ENCODE results near the gene IWS1.

IWS1 gene

DNA sequence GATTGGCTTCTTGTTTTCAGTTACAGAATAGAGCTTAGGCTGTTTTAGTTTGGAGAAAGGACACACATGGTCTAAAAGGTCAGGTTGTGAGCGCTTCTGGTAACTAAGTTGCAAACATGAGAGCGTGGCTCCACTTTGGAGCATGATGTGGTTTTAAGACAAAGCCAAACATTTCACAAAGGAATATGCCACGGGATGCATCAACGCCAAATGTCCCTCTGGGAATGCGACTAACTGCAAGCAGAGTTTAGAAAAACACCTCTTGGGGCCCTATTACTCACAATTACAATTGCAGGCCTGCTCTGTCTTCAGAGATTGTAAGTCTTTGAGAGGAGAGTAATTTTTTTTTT is 34.6 kb upstream of the IWS1 start:
- TF ChIP-seq FOXP2 (optimal IDR thresholded peaks at IDR 0.05; ENCODE audit: borderline replicate concordance, extremely low read depth, extremely low read length, insufficient read depth) (no peak), TAF1 (IDR thresholded peaks at IDR 0.05; ENCODE audit: borderline replicate concordance, insufficient read depth, low read length) (no peak), POLR2AphosphoS5 (IDR thresholded peaks at IDR 0.05; ENCODE audit: low read depth, low read length) (no peak)

DNA sequence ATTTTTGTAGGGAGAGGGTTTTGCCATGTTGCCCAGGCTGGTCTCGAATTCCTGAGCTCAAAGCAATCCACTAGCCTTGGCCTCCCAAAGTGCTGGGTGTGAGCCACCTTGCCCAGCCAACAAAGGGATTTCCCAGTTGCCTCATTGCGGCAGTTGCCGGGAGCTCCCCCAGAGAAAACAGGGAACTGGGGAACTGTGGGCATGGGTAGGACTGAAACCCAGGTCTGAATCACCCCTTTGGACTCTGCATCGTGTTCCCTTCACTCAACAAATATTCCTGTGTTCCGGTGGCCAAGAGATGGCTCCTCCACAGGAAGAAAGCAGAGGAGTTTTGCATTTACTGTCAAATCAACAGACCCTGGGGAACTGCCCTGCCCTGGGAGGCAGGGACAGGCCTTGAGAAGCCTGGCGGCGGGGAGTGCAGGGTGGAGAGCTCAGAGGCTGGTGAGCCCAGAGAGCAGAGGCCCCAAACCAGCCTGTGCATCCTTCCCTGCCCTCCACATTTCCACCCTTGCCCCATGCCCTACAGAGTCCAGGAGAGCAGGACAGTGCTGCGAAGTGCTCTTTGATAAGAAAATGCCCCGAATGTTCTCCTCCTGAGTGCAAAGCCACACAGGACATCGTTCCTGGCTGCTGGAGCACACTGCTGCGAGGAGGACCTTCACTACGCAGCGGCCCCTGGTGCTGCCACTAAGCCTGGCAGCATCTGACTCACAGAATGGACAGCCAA is 34.1 kb upstream of the IWS1 start:
- TF ChIP-seq POLR2AphosphoS5 (IDR thresholded peaks at IDR 0.05; ENCODE audit: low read depth, low read length) (no peak), TAF1 (IDR thresholded peaks at IDR 0.05; ENCODE audit: borderline replicate concordance, insufficient read depth, low read length) (no peak), FOXP2 (optimal IDR thresholded peaks at IDR 0.05; ENCODE audit: borderline replicate concordance, extremely low read depth, extremely low read length, insufficient read depth) (no peak), SIN3A (IDR thresholded peaks at IDR 0.05; ENCODE audit: borderline replicate concordance, insufficient read depth, low read length) (no peak)
- TF ChIP-seq, protein P1, sequence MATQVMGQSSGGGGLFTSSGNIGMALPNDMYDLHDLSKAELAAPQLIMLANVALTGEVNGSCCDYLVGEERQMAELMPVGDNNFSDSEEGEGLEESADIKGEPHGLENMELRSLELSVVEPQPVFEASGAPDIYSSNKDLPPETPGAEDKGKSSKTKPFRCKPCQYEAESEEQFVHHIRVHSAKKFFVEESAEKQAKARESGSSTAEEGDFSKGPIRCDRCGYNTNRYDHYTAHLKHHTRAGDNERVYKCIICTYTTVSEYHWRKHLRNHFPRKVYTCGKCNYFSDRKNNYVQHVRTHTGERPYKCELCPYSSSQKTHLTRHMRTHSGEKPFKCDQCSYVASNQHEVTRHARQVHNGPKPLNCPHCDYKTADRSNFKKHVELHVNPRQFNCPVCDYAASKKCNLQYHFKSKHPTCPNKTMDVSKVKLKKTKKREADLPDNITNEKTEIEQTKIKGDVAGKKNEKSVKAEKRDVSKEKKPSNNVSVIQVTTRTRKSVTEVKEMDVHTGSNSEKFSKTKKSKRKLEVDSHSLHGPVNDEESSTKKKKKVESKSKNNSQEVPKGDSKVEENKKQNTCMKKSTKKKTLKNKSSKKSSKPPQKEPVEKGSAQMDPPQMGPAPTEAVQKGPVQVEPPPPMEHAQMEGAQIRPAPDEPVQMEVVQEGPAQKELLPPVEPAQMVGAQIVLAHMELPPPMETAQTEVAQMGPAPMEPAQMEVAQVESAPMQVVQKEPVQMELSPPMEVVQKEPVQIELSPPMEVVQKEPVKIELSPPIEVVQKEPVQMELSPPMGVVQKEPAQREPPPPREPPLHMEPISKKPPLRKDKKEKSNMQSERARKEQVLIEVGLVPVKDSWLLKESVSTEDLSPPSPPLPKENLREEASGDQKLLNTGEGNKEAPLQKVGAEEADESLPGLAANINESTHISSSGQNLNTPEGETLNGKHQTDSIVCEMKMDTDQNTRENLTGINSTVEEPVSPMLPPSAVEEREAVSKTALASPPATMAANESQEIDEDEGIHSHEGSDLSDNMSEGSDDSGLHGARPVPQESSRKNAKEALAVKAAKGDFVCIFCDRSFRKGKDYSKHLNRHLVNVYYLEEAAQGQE (IDR thresholded peaks at IDR 0.05; ENCODE audit: insufficient read depth in 1 of 2, low read depth in 2 of 2, low read length in 2 of 2) = no peak

DNA sequence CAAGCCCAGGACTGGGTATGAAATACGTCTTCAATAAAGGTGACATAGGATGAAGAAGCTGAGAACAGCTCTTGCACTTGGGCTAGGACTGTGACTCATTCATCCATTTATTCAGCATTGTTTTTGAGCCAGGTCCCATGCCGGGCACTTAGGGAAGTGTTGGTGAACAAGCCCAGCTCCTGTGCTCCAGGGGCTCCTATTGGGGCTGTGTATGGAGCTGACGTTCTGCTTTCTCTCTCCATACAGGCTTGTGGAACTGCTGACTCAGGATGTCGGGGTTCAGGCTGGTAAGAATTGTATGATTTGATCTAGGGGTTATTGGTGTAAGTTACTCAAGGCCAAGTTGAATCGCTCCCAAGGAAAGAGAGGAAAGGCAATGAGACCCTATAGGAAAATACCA is 33.2 kb upstream of the IWS1 start:
- TF ChIP-seq FOXP2 (optimal IDR thresholded peaks at IDR 0.05; ENCODE audit: borderline replicate concordance, extremely low read depth, extremely low read length, insufficient read depth) (no peak), TAF1 (IDR thresholded peaks at IDR 0.05; ENCODE audit: borderline replicate concordance, insufficient read depth, low read length) (no peak), SIN3A (IDR thresholded peaks at IDR 0.05; ENCODE audit: borderline replicate concordance, insufficient read depth, low read length) (no peak), POLR2AphosphoS5 (IDR thresholded peaks at IDR 0.05; ENCODE audit: low read depth, low read length) (no peak)
- TF ChIP-seq, protein P1 (IDR thresholded peaks at IDR 0.05; ENCODE audit: insufficient read depth in 1 of 2, low read depth in 2 of 2, low read length in 2 of 2) = no peak

DNA sequence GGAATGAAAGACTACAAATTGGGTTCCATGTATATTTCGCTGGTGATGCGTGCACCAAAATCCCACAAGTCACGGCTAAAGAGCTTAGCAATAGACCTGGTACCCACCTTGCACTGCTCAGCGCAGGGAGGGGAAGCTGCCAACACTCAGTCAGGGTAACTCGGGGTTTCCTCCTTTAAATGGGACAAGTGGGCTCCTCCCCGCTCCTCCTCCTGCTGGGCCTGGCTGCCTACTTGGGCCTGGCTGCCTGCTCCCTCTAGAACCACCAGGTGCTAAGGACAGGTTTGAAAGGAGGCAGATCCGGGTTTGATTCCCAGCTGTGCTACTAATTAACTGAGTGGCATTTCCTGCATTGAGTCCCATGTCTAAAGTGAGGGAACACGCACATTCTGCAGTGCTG is 32.6 kb upstream of the IWS1 start:
- TF ChIP-seq TAF1 (IDR thresholded peaks at IDR 0.05; ENCODE audit: borderline replicate concordance, insufficient read depth, low read length) (no peak), SIN3A (IDR thresholded peaks at IDR 0.05; ENCODE audit: borderline replicate concordance, insufficient read depth, low read length) (no peak), POLR2AphosphoS5 (IDR thresholded peaks at IDR 0.05; ENCODE audit: low read depth, low read length) (no peak), FOXP2 (optimal IDR thresholded peaks at IDR 0.05; ENCODE audit: borderline replicate concordance, extremely low read depth, extremely low read length, insufficient read depth) (no peak)
- TF ChIP-seq, protein P1 (IDR thresholded peaks at IDR 0.05; ENCODE audit: insufficient read depth in 1 of 2, low read depth in 2 of 2, low read length in 2 of 2) = no peak

DNA sequence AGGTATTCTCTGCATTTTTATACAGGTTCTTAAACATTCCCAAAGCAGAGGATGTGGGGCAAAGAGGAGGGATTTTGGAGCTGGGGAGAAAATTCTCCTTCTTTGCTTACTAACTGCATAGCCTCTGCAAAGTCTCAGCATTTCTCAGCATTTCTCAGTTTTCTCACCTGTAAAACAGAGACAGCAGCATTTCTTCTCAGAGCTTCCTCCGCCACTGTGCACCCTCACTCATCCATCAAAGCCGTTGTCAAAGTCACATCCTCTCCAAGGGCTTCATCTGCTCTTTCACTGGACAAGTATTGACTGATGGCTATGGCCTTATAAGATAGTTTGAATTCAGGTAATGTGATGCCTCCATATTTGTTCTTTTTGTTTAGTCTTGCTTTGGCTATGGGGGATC is 26.6 kb upstream of the IWS1 start:
- TF ChIP-seq POLR2AphosphoS5 (IDR thresholded peaks at IDR 0.05; ENCODE audit: low read depth, low read length) (no peak), TAF1 (IDR thresholded peaks at IDR 0.05; ENCODE audit: borderline replicate concordance, insufficient read depth, low read length) (no peak), SIN3A (IDR thresholded peaks at IDR 0.05; ENCODE audit: borderline replicate concordance, insufficient read depth, low read length) (no peak), FOXP2 (optimal IDR thresholded peaks at IDR 0.05; ENCODE audit: borderline replicate concordance, extremely low read depth, extremely low read length, insufficient read depth) (no peak)
- TF ChIP-seq, protein P1 (IDR thresholded peaks at IDR 0.05; ENCODE audit: insufficient read depth in 1 of 2, low read depth in 2 of 2, low read length in 2 of 2) = no peak

All from PFSK-1 (cell line).